ENCODE results near the gene PPP1CA.

The PPP1CA gene

DNA sequence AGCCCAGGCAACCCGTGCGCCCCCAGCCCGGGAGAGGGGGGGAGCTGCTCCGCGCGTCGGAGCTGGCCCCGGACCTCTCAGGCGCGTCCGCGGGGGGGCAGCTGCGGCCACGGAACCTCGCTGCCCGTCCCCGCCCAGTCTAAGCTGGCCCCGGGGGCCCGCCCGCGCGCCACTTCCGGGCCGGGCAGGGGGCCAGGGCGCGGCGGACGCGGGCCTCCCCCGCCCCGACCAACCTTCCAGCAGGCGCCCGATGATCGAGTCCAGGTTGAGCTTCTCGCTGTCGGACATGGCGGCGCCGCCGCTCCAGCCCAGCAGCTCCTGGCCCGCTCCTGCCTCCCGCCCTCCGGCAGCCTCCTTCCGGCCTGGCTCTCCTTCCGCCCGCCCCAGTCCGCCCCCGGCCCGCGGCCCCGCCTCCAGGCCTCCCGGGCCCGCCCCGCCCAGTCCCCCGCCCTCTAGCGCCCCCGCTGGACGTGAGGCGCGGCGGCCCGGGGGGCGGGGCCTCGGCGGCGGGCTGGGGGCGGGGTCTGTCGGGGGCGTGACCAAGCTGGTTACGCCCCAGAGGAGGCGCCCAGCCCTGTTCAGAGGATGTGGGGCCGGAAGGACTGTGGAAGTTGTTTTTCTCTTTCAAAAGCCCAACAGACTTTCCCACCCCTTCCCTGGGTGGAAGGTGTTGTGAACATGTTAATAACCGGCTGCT is at the start of gene PPP1CA:
Gene PPP1CA, minus strand, starts transcription at position 364 of the 697 bp plus-strand sequence. Its CDS starts 76 bp downstream, at position 288.
- peak; percentile 94 for DNase-seq (ENCODE audit: extremely low spot score, insufficient read length, low read depth)
- FAIRE-seq, result peak; percentile 95

DNA sequence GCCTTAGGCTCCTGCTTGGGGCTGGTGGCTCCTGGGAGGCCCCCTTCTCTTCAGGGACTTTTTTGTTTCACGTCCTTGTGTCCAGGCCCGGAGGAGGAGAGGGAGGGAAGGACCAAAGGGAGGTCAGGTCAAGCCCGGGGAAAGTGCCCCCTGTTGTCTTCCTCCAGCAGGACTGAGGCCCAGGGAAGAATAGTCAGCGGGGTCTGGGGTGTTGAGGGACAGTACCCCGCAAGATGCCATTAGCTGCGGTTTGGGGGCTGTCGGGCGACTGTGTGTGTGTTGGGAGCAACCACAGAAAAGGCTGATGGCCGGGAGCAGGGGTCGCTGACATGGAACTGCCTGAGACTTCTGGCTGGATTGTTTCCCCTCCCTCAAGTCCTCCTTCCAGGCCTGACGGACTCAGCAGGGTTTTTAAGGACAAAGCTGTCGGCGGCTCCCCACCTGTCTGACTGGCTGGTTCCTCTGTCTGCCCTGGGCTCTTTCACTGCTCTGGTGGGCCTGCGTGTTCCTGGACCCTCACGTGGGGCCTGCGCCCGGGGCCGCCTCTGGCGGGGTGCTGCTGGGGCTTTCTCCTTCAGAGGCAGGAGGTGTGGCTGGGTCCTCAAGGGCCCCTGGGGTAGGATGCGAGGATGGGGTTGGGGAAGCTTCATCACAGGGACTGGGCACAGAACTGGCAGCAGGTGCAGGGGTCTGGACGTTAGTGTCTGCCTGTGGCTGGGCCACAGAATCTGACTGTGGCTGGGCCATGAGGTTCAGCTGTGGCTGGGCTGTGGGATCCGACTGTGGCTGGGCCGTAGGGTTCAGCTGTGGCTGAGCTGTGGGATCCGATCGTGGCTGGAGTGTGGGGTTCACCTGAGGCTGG is 49.4 kb upstream of the PPP1CA start:
- FAIRE-seq (no peak), DNase-seq (ENCODE audit: extremely low spot score, insufficient read length, low read depth) (no peak)

DNA sequence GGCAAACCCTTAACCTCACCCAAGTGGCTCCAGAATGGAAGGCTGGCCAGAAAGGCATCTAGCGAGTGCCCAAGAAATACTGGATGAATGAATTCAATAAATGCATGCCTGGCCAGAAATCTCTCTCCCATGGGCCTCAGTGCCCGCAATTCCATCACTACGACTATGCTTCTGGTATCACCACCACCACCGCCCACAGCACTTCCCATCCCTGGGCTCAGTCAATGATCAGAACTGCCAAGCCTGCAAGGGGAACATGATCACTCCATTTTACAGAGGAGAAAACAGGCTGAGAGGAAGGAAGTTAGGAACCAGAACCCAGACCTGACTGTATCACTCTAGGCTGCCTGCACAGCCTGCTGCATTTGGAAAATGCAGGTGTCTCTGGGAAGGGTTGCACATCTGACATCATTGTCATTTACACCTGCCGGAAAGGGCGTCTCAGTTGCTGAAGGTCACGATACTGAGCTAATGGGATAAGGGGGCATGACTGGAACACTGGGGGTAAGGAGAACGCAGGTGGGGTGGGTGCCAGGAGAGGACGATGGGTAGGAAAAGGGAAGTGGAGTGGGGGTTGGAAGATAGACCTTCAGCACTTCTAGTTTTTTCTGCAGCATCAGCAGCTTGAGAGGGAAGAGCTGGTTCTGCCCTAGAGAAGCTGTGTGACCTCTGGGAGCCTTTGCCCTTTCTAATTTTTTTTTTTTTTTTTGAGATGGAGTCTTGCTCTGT is 47.6 kb upstream of the PPP1CA start:
- FAIRE-seq, result no peak
- DNase-seq (ENCODE audit: extremely low spot score, insufficient read length, low read depth), result no peak

DNA sequence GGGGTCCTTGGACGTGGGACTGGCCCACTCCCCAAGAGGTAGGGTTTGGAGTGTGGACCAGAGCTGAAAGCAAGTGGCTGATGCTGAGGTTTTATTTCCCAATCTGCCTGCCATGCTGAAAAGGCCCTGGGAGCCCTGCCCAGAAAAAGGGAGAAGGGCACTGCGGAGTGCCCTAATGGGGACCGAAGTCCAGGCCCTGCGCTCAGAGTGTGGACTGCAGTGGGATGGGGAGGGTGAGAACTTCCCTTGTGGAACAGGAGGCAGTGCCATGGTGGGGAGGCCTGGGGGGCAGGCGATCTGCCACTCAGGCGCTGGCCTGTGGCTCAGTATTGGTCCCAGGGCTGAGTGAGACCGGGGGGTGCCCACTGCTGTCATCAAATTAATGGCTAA is 46.6 kb upstream of the PPP1CA start:
- DNase-seq (ENCODE audit: extremely low spot score, insufficient read length, low read depth), result no peak
- no peak for FAIRE-seq

DNA sequence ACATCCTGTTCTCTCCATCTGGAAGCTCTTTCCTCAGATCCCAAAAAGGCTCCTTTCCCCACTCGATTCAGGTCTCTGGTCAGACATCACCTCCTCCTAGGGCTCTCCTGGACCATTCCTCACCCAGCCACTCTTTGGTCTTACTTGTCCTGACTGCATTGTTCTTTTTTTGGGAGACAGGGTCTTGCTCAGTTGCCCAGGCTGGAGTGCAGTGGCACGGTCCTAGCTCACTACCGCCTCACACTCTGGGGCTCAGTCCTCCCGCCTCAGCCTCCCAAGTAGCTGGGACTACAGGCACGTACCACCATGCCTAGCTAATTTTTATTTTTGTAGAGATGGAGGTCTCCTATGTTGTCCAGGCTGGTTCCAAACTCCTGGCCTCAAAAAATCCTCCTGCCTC is 43.9 kb upstream of the PPP1CA start:
- FAIRE-seq (no peak), DNase-seq (ENCODE audit: extremely low spot score, insufficient read length, low read depth) (no peak)

DNA sequence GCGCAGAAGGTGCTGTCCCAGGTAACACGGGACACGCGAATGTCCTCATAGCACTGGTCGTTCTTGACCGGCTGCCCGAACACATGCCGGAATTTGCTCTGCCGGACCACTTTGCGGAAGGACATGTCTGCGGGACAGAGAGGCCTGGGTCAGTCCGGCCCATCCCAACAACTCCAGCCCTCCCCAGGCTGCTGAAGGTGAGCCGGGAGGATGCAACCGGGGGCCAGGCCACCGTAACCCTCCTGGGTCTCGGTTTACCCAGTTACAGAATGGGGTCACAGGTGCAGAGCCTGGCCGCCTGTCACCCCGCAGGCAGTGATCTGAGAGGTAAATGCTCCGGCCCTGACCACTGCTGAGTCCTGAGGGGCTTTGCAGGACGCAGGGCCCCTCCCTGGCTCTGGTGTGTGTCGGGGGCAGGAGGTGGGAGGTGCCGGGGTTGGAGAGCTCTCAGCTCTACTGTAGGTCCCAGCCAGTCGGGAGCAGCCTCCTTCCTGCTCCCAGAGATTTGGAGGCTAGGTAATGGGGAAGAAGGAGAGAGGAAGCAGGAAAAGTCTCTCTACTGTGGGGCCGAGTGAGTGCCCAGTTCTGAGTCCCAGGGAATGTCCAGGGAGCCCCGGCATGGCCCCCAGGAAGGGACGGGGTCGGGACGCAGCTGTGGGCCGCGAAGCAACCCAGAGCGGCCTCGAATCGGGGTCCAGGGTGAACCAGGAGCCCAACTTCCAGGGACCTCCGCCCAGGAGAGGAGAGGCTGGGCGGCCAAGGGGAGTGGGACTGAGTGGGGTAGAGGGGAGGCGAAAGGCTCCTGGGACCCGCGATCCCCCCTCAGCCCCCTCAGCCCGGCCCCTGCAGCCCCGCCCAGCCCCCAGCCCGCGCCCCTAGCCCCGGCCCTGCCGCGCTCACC is 41.1 kb upstream of the PPP1CA start:
- no peak for FAIRE-seq
- DNase-seq (ENCODE audit: extremely low spot score, insufficient read length, low read depth), result no peak

DNA sequence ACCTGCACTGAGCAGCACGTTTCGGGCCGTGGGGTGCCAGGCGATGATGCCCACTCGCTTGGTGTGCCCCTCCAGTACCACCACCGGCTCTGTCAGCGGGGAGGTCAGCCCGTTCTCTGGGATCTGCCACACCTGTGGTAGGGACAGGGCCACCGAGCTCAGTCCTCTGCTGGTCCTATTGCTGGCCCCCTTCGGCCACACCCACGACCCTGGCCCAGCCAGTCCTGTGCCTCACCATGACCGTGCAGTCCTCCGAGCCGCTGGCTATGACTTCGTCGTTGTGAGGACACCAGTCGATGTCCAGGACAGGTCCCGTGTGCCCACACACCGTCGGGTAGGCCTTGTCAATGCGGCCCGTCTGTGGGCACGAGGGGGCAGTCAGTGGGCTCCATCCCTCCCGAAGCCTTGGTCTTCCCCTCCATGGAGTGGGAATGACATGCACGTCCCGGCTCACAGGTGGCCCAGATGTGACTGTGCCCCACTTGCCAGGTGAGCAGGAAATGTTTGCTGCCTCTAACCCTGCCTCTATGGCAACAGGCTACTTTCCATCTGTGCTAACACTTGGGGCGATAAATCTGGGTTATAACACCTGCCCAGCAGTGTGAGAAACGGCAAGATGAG is 40.2 kb upstream of the PPP1CA start:
- DNase-seq (ENCODE audit: extremely low spot score, insufficient read length, low read depth), result no peak
- FAIRE-seq, result no peak

DNA sequence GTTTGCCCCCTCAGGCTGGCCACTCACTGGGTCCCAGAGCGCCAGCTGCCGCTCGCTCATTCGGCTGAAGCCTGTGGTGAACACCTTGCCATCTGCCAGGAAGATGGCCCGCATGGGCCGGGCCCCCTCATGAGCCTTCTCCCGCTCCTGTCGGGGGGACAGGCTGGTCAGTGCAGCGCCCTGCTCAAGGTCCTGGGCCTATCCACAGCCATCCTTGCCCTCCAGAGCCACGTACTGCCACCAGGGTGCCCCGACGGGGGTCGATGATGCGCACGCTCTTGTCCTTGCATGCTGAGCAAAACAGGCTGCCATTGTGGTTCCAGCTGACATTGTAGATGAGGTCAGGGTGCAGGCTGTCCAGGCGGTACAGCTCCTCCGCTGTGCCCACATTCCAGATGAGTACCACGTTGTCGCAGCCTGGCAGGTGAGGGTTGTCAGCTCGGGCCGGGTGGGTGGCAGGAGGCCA is 39.5 kb upstream of the PPP1CA start:
- no peak for DNase-seq (ENCODE audit: extremely low spot score, insufficient read length, low read depth)
- no peak for FAIRE-seq

DNA sequence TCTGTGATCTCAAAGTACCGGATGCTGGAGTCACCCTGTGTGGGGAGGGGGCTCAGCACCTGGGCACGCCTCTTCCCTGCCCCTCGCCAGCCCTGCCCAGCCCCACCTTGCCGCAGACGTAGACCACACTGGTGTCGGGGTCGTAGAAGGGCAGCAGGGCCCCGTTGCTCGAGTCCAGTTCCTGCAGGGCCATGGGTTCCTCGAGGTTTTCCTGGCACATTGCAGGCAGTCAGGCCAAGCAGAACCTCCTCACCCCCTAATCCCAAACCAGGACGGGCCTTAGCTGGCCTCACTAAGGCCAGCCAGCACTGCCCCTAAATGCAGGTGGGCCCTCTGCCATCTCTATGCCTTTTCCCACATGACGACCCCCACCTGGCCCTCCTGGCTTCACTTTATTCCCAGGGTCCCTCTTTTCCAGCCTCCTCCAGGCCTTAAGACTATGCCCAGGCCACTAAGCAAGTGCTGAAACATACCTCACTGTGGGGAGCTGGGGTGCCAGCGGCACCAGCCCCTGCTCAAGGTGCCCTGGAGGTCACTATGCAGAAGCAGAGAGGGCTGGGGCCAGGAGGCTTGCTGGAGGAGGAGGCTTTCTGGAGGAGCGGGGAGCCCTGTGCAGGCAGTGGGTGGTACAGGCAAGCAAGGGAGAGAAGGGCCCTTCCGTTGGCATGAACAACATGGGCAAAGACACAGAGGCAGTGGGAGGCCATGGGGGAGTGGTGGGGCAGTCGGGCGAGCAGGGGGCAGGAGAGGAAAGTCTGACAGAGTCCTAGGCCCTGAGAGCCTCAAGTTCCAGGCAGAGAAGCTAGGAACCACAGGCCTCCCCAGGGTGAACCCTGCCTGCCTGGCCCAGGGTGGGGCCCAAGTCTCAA is 38.8 kb upstream of the PPP1CA start:
- no peak for DNase-seq (ENCODE audit: extremely low spot score, insufficient read length, low read depth)
- no peak for FAIRE-seq

DNA sequence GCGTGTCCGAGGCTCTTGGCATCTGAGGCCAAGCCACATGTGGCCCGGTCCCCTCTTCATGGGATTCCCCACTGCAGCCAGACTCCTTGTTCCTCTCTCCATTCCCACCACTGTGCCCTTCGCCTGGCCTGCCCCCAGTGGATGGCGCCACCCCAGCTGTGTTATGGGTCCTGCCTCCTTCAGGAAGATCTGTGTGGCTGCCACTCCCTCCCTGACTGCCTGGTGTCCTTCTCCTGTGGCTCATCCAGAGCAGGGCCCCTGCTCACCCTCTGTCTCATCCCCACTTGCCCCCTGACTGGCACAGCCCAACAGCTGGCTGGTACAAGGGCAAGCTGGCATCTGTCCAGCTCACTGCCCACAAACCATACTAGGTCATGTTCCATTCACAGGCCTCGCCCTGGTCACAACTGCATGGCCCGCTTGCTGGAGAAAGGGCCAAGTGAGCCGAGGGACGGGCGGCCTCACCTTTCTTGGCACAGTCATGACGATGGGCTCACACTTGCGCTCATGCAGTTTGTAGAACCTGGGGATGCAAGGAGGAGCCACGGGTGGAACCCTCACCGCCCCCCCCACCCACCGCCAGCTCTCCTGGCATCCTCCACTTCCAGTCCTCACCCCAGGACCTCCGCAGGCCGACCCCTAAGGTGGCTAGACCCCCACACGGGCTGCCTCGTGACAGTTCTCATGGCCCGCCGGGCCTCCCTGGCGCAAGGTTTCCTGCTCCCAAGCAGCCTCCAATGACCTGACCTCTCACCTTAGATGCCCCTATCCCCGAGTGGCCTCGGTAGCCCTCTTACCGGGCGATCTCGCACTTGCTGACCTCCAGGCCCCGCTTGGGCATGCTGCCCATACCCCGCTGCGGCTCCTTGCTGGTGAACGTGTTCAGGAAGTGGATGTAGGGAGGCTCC is 37.9 kb upstream of the PPP1CA start:
- no peak for DNase-seq (ENCODE audit: extremely low spot score, insufficient read length, low read depth)
- no peak for FAIRE-seq

DNA sequence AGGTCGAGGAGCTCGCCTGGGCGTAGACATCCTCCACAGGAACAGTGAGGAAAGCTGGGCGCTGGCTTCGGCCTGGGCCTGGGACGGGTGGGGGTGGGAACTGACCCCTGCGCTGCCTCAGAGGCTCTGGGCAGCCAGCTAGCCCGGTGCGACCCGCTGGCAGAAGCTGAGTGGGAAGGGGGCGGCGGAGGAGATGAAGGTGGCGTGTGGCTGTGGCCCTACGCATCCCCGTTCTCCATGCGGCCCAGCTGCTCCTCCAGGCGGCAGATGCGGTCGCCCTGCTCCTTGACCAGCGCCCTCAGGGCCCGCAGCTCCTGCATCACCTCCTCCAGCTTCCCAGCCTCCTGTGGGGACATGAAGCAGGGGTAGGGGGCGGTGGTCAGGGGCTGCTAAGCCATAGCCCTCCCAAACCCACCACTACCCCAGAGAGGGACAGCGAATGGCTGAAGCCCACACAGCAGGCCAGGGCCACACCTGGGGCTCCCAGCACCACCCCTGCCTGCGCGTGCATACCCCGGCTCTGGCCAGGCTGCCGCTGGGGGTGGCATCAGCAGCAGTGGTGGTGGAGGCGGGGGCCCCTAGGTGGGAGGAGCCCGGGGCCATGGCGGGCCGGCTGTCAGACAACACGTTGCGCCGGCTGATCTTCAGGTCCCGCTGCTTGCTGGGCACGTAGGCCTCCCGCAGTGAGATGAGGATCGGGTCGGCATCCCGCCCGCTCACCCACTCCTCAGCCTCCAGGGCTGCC is 36.7 kb upstream of the PPP1CA start:
- FAIRE-seq (peak; percentile 83), DNase-seq (ENCODE audit: extremely low spot score, insufficient read length, low read depth) (peak; percentile 61)

DNA sequence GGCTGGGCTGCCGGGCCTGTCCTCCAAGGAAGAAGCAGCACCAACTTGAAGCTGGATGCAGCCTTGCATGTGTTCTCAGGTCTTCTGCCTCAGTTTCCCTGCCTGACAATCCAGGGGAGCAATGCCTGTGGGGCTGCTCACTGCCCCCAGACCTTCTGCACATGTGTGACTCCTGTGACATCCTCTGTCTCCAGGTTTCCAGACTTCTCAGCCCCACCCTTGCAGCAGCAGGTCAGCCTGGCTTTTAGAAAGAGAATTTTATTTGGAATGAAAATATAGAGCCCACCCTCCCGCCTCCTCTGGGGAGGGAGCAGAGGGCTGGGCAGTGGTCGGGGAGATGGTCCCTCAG is 36.1 kb upstream of the PPP1CA start:
- FAIRE-seq, result no peak
- DNase-seq (ENCODE audit: extremely low spot score, insufficient read length, low read depth), result no peak

DNA sequence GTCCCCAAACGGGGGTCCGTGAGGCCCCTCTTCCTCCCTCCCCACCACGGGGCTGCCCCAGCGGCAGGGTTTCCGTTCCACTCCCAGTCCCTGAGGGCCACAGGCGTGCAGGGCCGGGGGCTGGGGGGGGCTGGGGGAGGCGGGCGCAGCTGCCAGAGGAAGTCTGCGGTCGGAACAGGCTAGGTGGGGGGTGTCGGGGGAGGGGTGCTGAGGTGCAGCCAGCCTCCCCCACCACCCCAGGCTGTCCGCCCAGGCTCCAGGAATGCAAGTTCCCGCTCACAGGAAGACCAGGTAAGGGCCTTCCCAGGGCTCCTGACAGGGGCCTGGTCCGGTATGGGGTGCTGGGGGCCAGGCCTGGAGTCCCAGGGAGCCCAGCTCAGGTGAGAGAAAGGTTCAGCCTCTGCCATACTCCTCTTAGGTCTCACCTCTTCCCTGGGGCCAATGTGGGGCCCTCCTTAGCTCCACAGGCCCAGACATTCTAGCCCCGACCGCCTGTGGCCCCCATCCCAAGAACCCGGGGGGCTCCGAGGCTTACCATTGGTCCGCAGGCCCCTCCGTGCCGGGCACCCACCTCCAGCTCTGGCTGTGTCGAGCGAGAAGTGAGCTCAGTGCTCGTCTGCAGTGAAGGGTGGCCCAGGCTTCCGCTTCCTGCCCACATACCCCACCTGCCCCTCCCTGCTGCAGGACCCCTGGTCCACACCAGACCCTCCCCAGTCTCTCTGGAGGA is 35.6 kb upstream of the PPP1CA start, which contains the start of gene PTPRCAP:
Gene PTPRCAP, minus strand, starts transcription at position 601 of the 727 bp plus-strand sequence. Its CDS starts 63 bp downstream, at position 538.
- peak; percentile 67 for DNase-seq (ENCODE audit: extremely low spot score, insufficient read length, low read depth)
- FAIRE-seq, result no peak

DNA sequence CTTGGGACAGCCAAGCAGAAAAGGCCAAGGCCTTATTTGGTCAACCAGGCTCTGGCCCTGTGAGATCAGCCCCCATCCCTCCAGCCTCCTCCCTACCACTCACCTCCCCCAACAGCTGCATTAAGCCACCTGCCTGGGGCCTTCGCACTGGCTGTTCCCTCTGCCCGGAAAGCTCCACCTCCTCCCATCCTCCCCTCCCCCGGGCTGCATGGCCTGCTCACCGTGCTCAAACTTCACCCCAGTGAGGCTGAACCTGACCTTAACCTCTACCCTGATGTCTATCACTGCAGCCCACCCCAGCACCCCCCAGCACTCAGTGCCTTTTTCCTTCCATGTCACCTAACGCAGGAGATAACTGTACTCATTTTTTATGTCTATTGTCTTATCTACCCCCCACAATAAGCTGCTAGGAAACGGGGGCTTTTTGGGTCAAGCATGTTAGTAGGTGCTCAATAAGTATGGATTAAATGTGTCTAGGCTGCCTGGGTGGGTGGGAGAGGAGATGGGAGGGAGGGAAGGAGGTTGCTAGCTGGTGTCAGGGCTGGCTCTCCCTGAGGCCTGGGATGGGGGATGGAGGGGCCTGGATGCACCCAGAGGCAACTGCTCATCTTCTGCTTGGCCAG is 34.9 kb upstream of the PPP1CA start:
- FAIRE-seq (peak; percentile 97), DNase-seq (ENCODE audit: extremely low spot score, insufficient read length, low read depth) (peak; percentile 73)

DNA sequence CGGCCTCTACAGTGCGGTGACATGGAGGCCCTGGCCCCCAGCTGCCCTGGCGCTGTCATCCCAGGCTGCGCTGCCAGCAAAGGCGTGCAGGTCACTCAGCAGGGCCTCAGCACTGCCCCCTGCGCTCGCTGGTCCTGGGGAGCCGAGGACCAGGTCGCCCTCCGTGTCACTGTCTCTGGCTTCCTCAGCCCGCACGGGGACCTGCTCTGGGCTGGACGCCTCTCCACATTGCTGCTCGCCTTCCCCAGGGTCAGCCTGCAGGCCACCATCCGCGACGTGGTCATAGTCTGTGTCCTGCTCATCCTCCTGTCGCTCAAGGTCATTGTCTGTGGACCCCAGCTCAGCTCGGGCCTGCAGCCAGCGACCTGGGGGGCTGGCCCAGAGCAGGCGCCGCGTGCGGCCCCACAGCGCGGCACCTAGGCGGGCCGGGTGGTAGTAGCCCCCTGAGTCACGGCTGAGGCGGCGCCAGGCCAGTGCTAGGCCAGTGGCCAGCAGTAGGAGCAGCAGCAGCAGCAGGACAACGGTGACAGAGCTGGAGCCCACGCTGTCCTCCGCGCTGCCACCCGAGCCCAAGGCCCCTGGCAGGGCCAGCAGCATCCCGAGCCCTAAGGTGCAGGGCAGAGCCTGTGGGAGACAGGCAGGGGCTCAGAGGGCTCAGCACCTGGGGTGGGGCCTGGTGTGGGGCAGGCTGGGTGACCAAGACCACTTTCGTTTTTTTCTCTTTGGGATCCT is 34.2 kb upstream of the PPP1CA start:
- FAIRE-seq (no peak), DNase-seq (ENCODE audit: extremely low spot score, insufficient read length, low read depth) (no peak)

Measured in GM18507 (cell line).